ENCODE data around the gene LZTFL1. TPM values are rescaled to one million over a fixed set of nuclear protein-coding genes. Genes with fewer than 3 reads are reported as not detected.

The LZTFL1 gene
- total and polyA plus RNA-seq, 8 donors: 3.8 to 62.4 (median 8.0) TPM

DNA sequence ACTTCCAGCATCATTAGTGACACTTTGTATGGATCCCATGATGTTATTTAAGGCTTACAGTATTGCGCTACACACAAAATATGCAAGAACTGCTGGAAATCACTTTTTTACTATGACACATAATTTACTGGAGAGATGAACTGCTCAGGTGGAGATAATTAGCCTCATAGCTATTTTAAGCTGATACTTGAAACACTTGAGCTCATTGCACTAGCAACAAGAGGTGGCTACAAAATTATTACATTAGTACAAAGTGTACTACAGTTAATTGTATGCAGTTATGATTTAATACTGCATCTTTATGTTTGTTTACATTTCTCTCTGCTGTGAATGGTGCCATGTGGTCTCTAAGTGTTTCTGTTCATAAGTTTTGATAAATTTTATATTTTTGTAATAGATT is 6.5 kb upstream of the LZTFL1 start:
- peaks cover 0 to 10% (median 0%) of the 10 kb centered on the region in 3 donors for H3K27me3 ChIP-seq
- TF ChIP-seq POLR2AphosphoS5 (IDR thresholded peaks at IDR 0.05) (no peak), EP300 (IDR thresholded peaks at IDR 0.05) (no peak), POLR2A (IDR thresholded peaks at IDR 0.05) (no peak)
- TF ChIP-seq, protein P1, sequence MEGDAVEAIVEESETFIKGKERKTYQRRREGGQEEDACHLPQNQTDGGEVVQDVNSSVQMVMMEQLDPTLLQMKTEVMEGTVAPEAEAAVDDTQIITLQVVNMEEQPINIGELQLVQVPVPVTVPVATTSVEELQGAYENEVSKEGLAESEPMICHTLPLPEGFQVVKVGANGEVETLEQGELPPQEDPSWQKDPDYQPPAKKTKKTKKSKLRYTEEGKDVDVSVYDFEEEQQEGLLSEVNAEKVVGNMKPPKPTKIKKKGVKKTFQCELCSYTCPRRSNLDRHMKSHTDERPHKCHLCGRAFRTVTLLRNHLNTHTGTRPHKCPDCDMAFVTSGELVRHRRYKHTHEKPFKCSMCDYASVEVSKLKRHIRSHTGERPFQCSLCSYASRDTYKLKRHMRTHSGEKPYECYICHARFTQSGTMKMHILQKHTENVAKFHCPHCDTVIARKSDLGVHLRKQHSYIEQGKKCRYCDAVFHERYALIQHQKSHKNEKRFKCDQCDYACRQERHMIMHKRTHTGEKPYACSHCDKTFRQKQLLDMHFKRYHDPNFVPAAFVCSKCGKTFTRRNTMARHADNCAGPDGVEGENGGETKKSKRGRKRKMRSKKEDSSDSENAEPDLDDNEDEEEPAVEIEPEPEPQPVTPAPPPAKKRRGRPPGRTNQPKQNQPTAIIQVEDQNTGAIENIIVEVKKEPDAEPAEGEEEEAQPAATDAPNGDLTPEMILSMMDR (IDR thresholded peaks at IDR 0.05): no peak
- no peaks in the 10 kb centered on the region for H3K4me1 ChIP-seq
- intact Hi-C loops (cut with DNase I; ENCODE audit: low total_unique reads): no loop called here
- no peaks in the 10 kb centered on the region for H3K9me3 ChIP-seq
- DNase-seq: no peak
- no peak overlapping the region for H3K27ac ChIP-seq
- H3K36me3 ChIP-seq: no peaks in the 10 kb centered on the region
- 50 to 100% (median 96%) methylated on average over 1 of the region's 1 CpG for WGBS, 5 donors
- no peak overlapping the region for H3K4me3 ChIP-seq

GRCh38 chr3:45844616-45845015 is 2.7 kb upstream of the LZTFL1 start:
- H3K27ac ChIP-seq: no peak overlapping the region
- no peaks in the 10 kb centered on the region for H3K27me3 ChIP-seq
- TF ChIP-seq EP300 (IDR thresholded peaks at IDR 0.05) (no peak), POLR2A (IDR thresholded peaks at IDR 0.05) (no peak), POLR2AphosphoS5 (IDR thresholded peaks at IDR 0.05) (no peak)
- TF ChIP-seq, protein P1 (IDR thresholded peaks at IDR 0.05): no peak
- H3K9me3 ChIP-seq: no peaks in the 10 kb centered on the region
- H3K4me1 ChIP-seq: peaks cover 8 to 25% (median 13%) of the 10 kb centered on the region in 4 donors
- no peak overlapping the region for H3K4me3 ChIP-seq
- DNase-seq: no peak
- 84 to 97% (median 91%) methylated on average over 1 of the region's 1 CpG for WGBS, 5 donors
- no peaks in the 10 kb centered on the region for H3K36me3 ChIP-seq
- intact Hi-C loops (cut with DNase I; ENCODE audit: low total_unique reads): no loop called here

GRCh38 chr3:45842851-45843625 is 1.1 kb upstream of the LZTFL1 start:
- intact Hi-C loops (cut with DNase I; ENCODE audit: low total_unique reads): no loop called here
- Histone ChIP-seq H3K9me3 (no peaks in the 10 kb centered on the region), H3K4me1 (peaks cover 8 to 25% (median 17%) of the 10 kb centered on the region in 4 donors), H3K27ac (no peak overlapping the region), H3K4me3 (no peak overlapping the region), H3K27me3 (no peaks in the 10 kb centered on the region), H3K36me3 (no peaks in the 10 kb centered on the region)
- TF ChIP-seq EP300 (IDR thresholded peaks at IDR 0.05): no peak
- TF ChIP-seq, protein P1 (IDR thresholded peaks at IDR 0.05): no peak
- TF ChIP-seq POLR2A (IDR thresholded peaks at IDR 0.05): no peak
- TF ChIP-seq POLR2AphosphoS5 (IDR thresholded peaks at IDR 0.05): no peak
- WGBS, 5 donors: 54 to 66% (median 57%) methylated on average over 9 of the region's 9 CpGs
- DNase-seq: no peak

- Histone ChIP-seq H3K27me3 (no peaks in the 10 kb centered on the region), H3K4me1 (peaks cover 8 to 25% (median 17%) of the 10 kb centered on the region in 4 donors), H3K36me3 (peaks cover 0 to 15% (median 7%) of the 10 kb centered on the region in 4 donors), H3K9me3 (no peaks in the 10 kb centered on the region), H3K27ac (peak overlapping the region in 4 of 5 donors; percentile 35 to 76 (median 61)), H3K4me3 (peak overlapping the region; percentile 87 to 98 (median 92))
- 0 to 2% (median 1%) methylated on average over 15 of the region's 15 CpGs for WGBS, 5 donors
- peak in 1 of 2 donors; percentile 53 for DNase-seq
- intact Hi-C loops (cut with DNase I; ENCODE audit: low total_unique reads): no loop called here
- TF ChIP-seq, protein P1 (IDR thresholded peaks at IDR 0.05): no peak
- TF ChIP-seq POLR2A (IDR thresholded peaks at IDR 0.05) (no peak), EP300 (IDR thresholded peaks at IDR 0.05) (no peak), POLR2AphosphoS5 (IDR thresholded peaks at IDR 0.05) (no peak)
Measured at GRCh38 chr3:45841420-45841756, 531 bp downstream of the LZTFL1 start.
